Fibroblast of villous mesenchyme (primary cell): ENCODE results near the gene HEY2. TPM values are rescaled to one million over a fixed set of nuclear protein-coding genes. Genes with fewer than 3 reads are reported as not detected.
"Not testable (repeated sequence)": the region's sequence is repeated elsewhere in the genome, so short reads cannot be mapped to it uniquely, and the experiment has no call there.

Source experiments
- DNase-seq: peaks from one replicate; pipeline ENCODE4 v3.0.0-alpha.2; 2010; ENCODE audit warnings: low read depth
- H3K4me3 ChIP-seq: 2 replicates; pipeline ENCODE4 v1.5.1; 2011; ENCODE audit warnings: low read depth, mild to moderate bottlenecking, low read length
- total RNA-seq: library from RNA; depleted of rRNA; stranded (reverse); fragments of >200 nt; gene quantifications from 2 replicates; pipeline ENCODE4 v1.2.3, GENCODE V29; 2012
- TF ChIP-seq, protein P1 (sequence below): IDR thresholded peaks from 2 replicates; pipeline ENCODE4 v1.5.1; 2012; ENCODE audit warnings: low read depth, mild to moderate bottlenecking, low read length; ENCODE audit not compliant: insufficient read depth

The HEY2 gene
- 0.32 TPM in 1 of 2 replicates, not detected in the other for total RNA-seq

DNA sequence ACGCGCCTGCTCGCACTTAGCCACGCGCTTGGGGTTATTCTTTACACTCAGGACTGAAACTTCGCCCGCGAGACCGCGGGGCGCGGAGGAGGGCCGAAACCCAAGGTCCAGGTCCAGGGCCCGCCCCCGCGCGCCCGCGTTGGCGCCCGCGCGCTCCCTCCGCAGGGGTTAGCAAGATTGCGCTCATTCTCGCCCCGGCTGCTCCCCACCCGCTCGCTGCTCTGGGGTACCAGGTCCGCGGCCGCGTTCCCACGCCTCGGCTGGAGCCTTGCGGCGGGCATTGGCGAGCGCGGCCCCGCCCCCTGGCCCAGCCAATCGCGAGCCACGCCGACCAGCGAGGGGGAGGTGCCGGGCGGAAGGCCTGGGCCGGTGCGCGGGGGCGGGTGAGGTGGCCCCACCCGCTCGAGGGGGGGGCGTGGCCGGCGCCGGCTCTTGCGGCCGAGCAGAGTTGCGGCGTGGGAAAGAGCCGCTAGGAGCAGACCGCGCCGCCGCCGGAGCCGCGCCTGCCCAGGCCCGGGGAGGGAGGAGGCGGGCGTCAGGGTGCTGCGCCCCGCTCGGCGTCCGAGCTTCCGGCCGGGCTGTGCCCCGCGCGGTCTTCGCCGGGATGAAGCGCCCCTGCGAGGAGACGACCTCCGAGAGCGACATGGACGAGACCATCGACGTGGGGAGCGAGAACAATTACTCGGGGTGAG is at the start of gene HEY2:
Gene HEY2 (plus strand): TSS at position 460 of the 692 bp plus-strand sequence. CDS start 145 bp downstream, at position 605.
- DNase-seq, result peak; percentile 90
- H3K4me3 ChIP-seq, result peak within 1 kb of the TSS; percentile 65
- TF ChIP-seq, protein P1, sequence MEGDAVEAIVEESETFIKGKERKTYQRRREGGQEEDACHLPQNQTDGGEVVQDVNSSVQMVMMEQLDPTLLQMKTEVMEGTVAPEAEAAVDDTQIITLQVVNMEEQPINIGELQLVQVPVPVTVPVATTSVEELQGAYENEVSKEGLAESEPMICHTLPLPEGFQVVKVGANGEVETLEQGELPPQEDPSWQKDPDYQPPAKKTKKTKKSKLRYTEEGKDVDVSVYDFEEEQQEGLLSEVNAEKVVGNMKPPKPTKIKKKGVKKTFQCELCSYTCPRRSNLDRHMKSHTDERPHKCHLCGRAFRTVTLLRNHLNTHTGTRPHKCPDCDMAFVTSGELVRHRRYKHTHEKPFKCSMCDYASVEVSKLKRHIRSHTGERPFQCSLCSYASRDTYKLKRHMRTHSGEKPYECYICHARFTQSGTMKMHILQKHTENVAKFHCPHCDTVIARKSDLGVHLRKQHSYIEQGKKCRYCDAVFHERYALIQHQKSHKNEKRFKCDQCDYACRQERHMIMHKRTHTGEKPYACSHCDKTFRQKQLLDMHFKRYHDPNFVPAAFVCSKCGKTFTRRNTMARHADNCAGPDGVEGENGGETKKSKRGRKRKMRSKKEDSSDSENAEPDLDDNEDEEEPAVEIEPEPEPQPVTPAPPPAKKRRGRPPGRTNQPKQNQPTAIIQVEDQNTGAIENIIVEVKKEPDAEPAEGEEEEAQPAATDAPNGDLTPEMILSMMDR, result no peak

DNA sequence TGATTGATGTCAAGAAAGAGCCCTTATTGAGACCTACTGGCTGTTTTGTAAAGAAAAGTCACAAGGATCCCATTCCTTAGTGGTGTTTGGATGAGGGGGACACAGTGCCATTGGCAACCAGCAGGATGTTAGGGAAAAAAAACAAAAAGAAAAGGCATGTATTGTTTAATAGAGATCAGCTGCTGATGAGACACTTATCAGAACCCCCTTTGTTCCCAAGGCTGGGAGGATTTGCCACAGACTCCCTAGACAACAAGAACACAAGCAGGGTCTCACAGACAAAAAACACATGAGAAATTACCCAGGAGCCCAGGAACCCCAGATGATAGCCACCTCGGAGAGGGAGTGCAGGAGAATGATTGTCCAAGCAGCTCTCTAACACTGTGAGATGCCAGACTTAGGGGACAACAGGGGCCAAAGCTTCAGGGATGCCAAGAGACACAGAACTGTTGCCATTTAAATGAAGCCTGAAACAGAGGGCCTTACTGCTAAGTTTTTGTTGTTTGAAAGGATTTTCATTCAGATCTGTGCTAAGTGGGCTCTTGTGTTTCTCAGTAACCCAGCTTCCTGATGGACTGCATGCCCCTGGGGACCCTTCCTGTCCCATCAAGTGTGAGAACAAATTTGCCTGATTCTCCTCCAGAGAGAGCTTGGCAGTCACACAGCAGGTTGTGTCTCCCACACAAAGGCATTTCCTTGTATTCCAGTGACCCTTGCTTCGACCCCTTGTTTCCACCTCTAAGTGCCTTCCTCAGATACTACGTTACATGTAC is 48.7 kb upstream of the HEY2 start:
- no peak for DNase-seq
- TF ChIP-seq, protein P1, result no peak
- H3K4me3 ChIP-seq, result no peak overlapping the region

DNA sequence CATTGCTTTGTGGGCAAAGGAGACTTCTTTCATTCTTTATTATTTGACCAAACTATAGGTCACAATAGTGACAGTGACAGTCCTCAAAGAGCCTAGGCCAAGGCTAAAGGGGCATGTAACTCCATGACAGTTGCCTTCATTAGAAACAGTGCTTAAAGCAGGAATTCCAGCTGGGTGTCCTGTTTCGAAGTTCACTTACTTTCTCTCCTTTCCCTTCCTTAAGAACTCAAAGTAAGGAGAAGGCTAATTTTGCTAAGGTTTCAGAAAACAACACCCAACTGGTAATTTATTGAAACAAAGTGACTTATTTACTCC is 48.1 kb upstream of the HEY2 start:
- TF ChIP-seq, protein P1, result no peak
- no peak for DNase-seq
- no peak overlapping the region for H3K4me3 ChIP-seq

DNA sequence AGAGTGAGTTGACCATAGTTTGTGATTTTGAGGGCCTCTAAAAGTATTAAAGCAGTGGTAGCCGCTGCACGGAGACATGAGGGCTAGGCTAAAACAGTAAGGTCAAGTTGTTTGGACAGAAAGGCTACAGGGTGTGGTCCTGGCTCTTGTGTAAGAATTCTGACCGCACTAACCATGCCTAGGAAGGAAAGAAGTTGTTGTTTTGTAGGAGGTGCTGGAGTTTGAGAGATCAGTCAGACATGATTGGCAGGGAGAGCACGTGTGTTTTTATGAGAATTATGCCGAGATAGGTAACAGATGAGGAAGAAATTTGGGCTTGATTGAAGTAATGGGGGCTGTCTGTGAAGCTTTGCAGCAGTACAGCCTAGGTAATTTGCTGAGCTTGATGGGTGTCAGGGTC is 45.5 kb upstream of the HEY2 start:
- DNase-seq, H3K4me3 ChIP-seq: not testable (repeated sequence)

DNA sequence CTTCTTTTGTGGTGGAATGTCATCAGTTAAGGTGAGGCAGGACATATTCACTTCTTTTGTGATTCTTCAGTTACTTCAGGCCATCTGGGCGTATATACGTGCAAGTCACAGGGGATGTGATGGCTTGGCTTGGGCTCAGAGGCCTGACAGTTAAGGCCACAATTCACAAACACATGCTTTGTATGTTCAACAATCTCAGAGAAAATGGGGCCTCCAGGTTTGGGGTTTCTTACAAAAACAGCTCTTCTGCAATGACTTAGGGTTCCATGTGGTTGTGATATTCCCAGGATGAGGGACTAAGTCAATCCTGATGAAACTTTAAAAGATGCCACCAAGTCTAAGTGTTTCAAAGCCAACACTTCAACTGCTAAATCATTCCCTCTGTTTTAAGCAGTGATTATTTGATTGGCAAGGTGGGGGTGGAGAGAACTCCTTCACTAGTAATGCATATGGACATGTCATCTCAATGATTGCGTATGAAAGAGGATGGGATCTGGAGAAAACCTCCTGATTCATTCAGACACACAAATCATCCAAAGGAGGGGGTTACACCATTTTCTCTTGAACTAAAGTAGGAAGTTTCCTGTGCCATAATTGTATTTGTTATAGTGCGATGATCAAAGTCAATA is 41.7 kb upstream of the HEY2 start:
- no peak for DNase-seq
- H3K4me3 ChIP-seq, result no peak overlapping the region
- TF ChIP-seq, protein P1, result no peak

DNA sequence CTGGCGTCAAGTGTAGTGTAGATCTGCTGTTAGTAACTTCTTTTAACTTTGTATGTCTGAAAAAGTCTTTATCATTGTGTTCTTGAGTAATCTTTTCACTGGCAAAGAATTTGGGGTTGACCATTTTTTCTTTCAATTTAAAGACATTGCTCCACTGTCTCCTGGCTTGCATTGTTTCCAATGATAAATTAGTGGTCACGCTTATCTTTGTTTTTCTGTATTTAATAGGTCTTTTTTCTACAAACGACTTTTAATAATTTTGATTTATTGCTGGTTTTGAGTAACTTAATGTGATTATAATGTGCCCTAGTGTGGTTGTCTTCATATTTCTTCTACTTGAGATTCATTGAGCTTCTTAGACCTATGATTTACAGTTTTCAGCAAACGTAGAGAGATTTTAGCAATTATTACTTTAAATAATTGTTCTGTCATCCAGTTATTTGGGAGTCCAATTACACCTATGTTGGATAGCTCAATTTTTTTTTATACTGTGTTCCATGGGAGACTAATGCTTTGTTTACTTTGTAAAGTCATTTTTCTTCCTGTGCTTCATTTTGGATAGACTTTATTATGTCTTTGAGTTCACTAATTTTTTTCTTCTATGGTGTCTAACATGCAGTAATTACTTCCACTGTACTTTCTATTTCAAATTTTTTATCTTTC is 38.3 kb upstream of the HEY2 start:
- H3K4me3 ChIP-seq, result no peak overlapping the region
- DNase-seq, result no peak
- TF ChIP-seq, protein P1, result no peak
